IMR-90 (cell line): ENCODE data around the gene LINGO4.

Source experiments
- BHLHE40 ChIP-seq: fragments of 150-350 bp; IDR thresholded peaks from 2 replicates; pipeline ENCODE4 v1.6.1; 2016; ENCODE audit warnings: mild to moderate bottlenecking, low read depth, low read length
- CEBPB ChIP-seq: IDR thresholded peaks from 2 replicates; pipeline ENCODE4 v1.6.1; 2012; ENCODE audit warnings: low read depth, low read length, improper control_type of control experiment
- CTCF ChIP-seq: conservative IDR thresholded peaks from 2 replicates; pipeline ENCODE4 v1.5.1; 2012; ENCODE audit warnings: mild to moderate bottlenecking, low read depth, low read length, improper control_type of control experiment
- MAZ ChIP-seq: IDR thresholded peaks from 2 replicates; pipeline ENCODE4 v1.6.1; 2012; ENCODE audit warnings: low read depth, mild to moderate bottlenecking, low read length, improper control_type of control experiment, moderate library complexity, borderline replicate concordance
- POLR2A ChIP-seq: IDR thresholded peaks from 2 replicates; pipeline ENCODE4 v1.6.1; 2012; ENCODE audit warnings: mild to moderate bottlenecking, low read depth, low read length
- RAD21 ChIP-seq: IDR thresholded peaks from 2 replicates; pipeline ENCODE4 v1.6.1; 2012; ENCODE audit warnings: low read length, improper control_type of control experiment
- RFX5 ChIP-seq: IDR thresholded peaks from 2 replicates; pipeline ENCODE4 v1.8.0; 2012; ENCODE audit warnings: low read depth, mild to moderate bottlenecking, low read length, moderate library complexity

GRCh38 chr1:151851886-151852285 lies 46.7 kb upstream of the LINGO4 start:
- TF ChIP-seq POLR2A (no peak), CTCF (no peak), BHLHE40 (no peak), RFX5 (no peak), RAD21 (no peak), MAZ (no peak), CEBPB (no peak)
